HUDEP-2 (cell line): Measurements from ENCODE around the gene FOXQ1.
A peak's percentile ranks its signal among the peaks of the same experiment; 100 is the strongest.
"Not testable (repeated sequence)": the region's sequence is repeated elsewhere in the genome, so short reads cannot be mapped to it uniquely, and the experiment has no call there.

Experiments
- DNase-seq, 76 experiments: peaks; one replicate each; lab custom pipeline; 2025; ENCODE audit not compliant: unreplicated experiment in 76 of 76; lab: John Stamatoyannopoulos, UW

Gene FOXQ1

GRCh38 chr6:1321738-1322137 is 9.8 kb downstream of the FOXQ1 start:
- DNase-seq: no peak

GRCh38 chr6:1322156-1322555 is 10.3 kb downstream of the FOXQ1 start:
- DNase-seq: no peak

GRCh38 chr6:1322696-1323219 is 10.9 kb downstream of the FOXQ1 start:
- no peak for DNase-seq

- no peak for DNase-seq
Measured at GRCh38 chr6:1324936-1325335, 13.0 kb downstream of the FOXQ1 start.

GRCh38 chr6:1325461-1326309 is 13.8 kb downstream of the FOXQ1 start:
- no peak for DNase-seq

- DNase-seq: no peak
Measured at GRCh38 chr6:1326535-1327121, 14.7 kb downstream of the FOXQ1 start.

- no peak for DNase-seq
Measured at GRCh38 chr6:1327630-1328029, 15.7 kb downstream of the FOXQ1 start.

GRCh38 chr6:1328129-1328800 is 16.4 kb downstream of the FOXQ1 start:
- no peak for DNase-seq

- DNase-seq: no peak
Measured at GRCh38 chr6:1329708-1330107, 17.8 kb downstream of the FOXQ1 start.

- no peak for DNase-seq
Measured at GRCh38 chr6:1334684-1335083, 22.8 kb downstream of the FOXQ1 start.

- DNase-seq: no peak
Measured at GRCh38 chr6:1335367-1336037, 23.6 kb downstream of the FOXQ1 start.

GRCh38 chr6:1336246-1336843 is 24.4 kb downstream of the FOXQ1 start:
- DNase-seq: peak in 1 of 76 experiments; percentile 2

- no peak for DNase-seq
Measured at GRCh38 chr6:1337791-1338190, 25.9 kb downstream of the FOXQ1 start.

- DNase-seq: no peak
Measured at GRCh38 chr6:1346101-1346500, 34.2 kb downstream of the FOXQ1 start.

- DNase-seq: no peak
Measured at GRCh38 chr6:1346558-1347091, 34.7 kb downstream of the FOXQ1 start.

- no peak for DNase-seq
Measured at GRCh38 chr6:1347161-1347560, 35.3 kb downstream of the FOXQ1 start.

- DNase-seq: no peak
Measured at GRCh38 chr6:1348675-1349074, 36.8 kb downstream of the FOXQ1 start.

GRCh38 chr6:1349655-1350054 is 37.8 kb downstream of the FOXQ1 start:
- no peak for DNase-seq

GRCh38 chr6:1351381-1352008 is 39.6 kb downstream of the FOXQ1 start:
- DNase-seq: no peak

- not testable (repeated sequence) for DNase-seq
Measured at GRCh38 chr6:1355068-1355467, 43.2 kb downstream of the FOXQ1 start.
